ENCODE measurements around the gene ASCL1. TPM values are rescaled to one million over a fixed set of nuclear protein-coding genes. Genes with fewer than 3 reads are reported as not detected.

The ASCL1 gene
- not detected for polyA plus RNA-seq (ENCODE audit: insufficient read length)

DNA sequence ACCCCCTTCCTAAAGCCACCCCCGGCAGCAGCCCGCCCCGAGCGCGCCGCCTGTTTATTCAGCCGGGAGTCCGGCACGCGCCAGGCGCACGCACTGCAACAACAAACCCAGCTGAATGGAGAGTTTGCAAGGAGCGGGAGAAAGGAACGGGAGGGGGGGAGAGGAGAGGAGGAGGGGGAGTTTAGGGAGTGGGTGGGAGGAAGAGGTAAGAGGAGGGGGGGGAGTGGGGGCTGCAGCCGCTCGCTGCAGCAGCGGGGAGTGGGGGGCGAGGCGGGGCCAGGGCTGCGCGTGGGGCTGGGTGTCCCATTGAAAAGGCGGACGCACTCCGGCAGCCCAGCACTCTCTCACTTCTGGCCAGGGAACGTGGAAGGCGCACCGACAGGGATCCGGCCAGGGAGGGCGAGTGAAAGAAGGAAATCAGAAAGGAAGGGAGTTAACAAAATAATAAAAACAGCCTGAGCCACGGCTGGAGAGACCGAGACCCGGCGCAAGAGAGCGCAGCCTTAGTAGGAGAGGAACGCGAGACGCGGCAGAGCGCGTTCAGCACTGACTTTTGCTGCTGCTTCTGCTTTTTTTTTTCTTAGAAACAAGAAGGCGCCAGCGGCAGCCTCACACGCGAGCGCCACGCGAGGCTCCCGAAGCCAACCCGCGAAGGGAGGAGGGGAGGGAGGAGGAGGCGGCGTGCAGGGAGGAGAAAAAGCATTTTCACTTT lies at the start of gene ASCL1:
Gene ASCL1 (plus strand): TSS at position 336 of the 712 bp plus-strand sequence. CDS start 571 bp downstream, outside the sequence.
- no peak for DNase-seq

DNA sequence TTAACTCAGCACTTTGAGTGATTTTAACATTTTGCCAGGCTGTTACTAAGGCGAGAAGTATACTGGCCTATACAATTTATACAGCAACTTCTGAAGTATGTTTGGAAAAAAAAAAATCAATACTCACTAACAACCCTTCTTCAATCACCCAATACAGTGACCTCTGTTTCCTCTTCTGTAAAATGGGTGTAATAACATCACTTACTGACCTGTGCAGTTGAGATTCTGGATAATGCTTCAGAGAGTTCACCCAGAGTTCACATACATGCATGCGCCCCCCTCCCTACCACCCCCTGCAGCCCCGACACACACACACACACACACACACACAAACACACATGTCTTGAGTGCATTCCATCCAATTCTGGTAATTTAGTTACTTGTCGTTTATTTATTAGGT lies 49.6 kb upstream of the ASCL1 start:
- DNase-seq: no peak

DNA sequence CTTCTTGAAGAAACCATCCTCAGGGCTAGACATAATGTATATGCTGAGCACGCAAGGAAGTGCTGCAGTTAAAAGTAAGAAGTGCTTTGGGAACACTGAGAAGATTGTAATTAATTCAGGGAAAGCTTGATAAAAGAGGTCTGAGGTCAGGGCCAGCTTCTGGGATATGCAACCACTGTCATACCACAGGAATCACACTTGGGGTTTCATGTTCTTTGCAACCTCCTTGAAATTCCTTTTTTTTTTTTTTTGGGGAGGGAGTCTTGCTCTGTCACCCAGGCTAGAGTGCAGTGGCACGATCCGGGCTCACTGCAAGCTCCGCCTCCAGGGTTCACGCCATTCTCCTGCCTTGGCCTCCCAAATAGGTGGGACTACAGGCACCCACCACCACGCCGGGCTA lies 47.3 kb upstream of the ASCL1 start:
- no peak for DNase-seq

DNA sequence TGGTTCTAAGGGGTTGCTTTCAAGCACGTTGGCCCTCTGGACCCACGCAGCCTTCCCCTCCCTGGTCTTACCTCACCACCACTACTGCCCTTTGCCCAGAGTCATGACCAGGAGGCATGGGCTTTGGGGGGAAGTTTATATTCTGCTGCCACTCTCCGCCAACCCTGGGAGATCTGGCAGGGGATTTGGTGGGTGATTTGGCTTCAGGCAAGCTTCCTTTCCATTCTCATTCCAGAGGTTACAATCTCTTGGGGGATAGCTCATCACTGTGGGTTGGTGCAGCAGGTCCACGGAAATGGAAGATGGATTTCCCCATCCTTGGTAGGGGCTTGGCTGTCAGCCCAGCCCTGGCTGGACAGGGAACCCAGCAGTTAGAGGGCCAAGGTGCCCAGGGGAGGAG lies 46.7 kb upstream of the ASCL1 start:
- DNase-seq: no peak

DNA sequence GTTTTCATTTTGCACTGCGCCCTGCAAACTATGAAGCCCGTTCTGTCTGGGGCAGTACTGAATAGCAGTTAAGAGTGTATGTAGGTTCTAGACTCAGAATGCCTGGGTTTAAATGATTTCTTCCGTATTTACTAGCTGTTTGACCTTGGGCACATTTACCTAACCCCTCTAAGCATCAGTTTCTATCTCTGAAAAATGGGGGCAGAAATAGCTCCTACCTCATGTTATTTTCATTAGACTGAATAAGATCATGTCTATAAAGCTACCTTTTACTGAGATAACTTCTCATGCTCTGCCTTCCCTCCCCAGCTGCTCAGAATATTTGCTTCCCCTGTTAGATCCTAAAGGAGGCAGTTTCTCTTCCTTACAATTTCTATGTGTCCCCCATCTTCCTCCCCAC lies 46.2 kb upstream of the ASCL1 start:
- no peak for DNase-seq

DNA sequence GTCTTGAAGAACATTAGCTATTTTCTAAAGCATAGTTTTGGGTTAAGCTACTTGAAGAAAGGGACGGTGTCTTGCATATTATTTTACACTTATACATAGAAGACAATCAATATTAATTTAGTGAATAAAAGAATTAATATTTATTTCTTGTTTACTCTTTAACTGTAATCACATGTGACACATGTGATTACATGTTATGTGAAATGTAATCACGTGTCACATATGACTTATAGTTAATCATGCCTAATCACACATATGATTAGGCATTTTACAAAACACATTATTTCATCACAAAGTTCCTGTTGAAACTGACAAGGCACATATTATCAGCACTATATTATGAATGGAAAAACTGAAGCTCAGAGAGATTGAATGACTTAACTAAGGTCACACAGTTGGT lies 45.2 kb upstream of the ASCL1 start:
- DNase-seq: no peak

DNA sequence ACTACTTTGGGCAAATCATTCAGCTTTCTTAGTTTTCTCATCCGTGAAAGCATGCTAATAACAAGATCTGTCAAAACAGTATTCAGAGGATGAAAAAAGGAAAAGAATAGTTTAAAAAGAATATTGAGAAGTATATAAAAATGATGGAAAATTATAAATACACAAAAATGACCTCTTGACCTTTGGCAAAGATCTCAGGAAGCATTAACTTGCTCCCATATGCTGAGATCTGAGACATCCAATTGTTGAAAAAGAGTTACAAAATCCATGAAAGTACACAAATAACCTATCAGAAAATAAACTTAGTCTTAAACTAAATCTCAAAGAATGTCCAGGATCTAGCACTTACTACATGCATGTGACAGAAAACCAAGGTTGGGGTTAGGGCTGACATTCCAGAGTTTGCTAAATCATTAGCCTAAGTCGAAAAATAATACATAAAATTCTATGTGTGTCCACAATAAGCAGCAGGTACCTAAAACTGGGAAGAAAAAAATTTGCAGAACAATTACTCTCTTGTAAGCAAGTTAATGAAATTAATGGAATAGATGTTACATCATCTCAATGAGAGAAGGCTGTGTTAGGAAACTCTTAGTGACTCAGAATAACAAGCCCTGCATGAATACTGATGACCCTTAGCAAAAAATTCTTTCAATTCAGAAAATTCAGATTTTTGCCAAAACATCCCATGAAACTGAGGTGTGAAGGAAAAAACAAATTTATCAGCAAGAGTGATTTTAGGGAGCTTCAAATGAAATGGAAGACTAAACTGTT lies 43.8 kb upstream of the ASCL1 start:
- no peak for DNase-seq

DNA sequence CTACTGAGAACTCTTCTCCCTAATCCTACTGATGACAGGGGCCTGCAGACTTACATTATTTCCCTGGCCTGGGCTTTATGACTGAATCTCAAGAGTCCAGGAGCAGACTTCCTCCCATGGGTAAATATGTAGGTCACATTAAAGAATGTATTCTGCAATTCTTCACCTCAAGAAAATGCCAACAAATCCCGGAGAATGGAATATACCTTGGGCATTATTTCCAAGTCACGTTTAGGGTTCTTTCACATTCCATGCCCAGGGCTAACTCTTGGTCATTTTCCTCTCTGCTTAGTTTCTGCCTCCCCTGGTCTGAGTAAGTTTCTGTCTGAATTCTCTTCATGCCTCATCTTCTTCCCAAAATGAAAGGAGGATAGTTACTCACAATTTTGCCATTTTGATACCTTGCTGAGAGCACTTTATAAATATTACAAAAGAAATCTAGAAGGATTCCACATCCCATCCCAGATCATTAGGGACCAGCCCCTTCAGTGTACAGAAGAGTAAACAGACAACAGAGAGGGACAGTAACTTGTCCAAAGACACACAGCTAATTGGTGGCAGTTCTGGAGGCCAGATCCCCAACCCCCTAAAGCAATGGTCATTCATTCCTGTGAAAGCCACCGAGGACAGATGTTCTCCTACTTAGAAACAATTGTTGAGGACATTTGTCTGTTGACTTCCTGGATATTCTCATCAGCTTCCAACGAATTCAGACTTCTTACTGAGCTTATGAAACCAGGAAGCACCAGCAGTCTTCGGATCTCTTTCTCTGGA lies 41.0 kb upstream of the ASCL1 start:
- DNase-seq: no peak

DNA sequence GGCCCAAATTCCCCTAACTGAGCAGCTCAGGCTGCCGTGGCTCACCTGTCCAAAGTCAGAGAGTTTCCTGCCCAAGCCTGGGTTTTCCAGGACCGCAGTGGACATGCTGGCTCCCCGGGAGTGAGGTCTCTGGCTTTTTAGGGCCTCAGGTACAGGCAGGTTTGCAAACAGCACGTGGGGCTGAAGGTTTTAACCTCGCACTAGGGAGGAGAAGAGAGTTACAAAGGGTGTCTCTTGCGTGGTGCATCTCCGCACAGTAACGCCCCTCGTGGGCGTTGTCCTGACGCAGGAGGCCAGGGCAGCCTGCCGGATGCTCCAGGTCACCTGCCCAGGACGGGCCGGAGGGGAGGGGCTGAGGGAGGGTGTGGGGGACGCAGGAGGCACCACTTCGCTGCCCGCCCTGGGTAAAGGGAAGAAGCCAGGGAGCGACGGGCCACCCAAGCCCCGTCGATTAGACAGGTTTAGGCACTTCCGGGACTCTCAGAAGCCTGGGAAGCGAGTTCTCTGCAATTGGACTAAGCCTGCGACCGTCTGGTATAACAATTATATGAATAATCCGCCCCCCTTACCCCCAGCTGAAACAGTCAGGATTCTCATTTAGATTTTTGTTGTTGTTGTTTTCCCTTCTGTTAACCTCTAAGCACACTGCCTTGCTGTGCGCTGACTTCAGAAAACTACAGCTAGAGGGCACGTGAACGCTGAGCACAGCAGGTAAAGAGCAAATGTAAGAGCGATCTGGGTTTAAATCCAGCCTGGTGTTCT lies 40.3 kb upstream of the ASCL1 start, which contains the start of gene PAH:
Gene PAH (minus strand): TSS at position 219 of the 762 bp plus-strand sequence. CDS start 114 bp downstream, at position 105.
- DNase-seq: no peak

DNA sequence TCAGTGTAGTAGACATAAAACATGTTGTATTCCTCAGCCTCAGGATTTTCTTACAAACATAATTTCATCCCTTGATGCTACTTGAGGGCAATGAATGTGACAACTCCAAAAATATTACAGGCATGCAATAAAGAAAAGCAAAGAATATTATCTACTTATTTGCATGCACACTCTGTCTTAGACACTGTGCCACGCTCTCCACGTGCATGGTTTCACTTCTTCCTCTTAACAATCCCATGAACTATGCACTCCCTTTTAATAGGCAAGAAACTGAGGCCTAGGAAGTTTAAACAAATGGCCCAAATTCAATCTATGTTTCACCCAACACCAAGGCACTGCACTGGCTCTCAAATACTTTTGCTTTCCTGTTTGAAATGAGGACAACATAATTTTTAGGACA lies 38.6 kb upstream of the ASCL1 start:
- DNase-seq: no peak

DNA sequence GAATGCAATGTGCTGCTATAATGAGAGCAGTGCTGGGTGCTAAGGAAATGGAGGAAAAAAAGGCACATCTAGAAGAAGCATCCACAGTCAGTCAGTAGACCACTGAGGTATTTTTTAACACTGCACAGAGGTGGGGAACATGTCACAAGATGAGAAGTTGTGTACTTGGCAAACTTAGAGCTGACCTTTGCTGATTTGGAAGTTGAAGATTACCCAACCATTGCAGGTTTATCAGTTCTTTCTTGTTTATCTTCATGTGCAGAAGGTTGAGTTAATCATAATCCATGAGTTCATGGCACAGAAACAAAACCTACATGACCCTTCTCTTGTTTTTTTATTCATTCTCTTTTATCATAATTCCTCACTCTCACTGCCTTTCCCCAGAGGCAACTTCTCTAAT lies 37.2 kb upstream of the ASCL1 start:
- no peak for DNase-seq

DNA sequence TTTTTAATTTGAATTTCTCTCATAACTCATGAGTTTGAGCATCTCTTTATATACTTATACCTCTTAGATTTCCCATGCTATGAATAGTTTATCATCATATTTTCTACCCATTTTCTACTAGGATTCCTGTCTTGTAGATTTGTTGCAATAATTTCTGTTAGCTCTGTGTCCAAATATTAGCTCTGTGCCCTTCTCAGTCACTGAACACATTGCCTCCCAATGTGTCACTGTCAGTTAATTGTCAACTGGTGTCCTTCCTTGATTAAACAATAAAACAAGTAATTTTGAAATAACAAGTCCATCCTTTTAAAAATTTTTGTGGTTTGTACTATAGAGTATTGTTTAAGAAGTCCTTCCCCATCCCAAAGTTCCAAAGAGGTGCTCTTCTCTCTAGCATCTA lies 36.2 kb upstream of the ASCL1 start:
- no peak for DNase-seq

DNA sequence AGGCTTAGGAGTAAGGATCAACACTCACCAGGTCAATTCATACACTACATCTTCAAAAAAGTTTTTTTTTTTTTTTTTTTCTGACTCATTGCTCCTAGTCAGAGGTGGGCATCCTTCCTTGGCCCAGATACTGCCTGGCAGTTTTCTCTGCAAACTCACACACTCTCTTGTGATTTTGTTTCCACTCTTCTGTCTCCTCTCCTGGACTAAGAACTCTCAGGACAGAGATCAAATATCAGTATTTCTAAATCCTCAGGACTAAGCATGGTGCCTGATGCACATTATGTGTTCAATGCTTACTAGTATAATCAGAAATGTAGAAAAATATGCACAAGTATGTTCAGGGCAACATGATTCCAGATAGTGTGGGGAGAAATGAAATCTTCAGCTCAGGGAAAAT lies 30.3 kb upstream of the ASCL1 start:
- DNase-seq: no peak

DNA sequence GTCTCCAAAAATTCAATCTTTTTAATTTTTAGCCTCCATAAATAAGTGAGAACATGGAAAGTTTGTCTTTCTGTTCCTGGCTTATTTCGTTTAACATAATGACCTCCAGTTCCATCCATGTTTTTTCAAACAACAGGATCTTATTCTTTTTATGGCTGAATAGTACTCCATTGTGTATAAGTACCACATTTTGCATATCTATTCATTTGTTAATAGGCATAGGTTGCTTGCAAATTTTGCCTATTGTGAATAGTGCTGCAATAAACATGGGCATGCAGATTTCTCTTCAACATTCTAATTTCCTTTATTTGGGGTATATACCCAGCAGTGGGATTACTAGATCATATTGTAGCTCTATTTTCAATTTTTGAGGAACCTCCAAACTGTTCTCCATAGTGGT lies 24.3 kb upstream of the ASCL1 start:
- no peak for DNase-seq

DNA sequence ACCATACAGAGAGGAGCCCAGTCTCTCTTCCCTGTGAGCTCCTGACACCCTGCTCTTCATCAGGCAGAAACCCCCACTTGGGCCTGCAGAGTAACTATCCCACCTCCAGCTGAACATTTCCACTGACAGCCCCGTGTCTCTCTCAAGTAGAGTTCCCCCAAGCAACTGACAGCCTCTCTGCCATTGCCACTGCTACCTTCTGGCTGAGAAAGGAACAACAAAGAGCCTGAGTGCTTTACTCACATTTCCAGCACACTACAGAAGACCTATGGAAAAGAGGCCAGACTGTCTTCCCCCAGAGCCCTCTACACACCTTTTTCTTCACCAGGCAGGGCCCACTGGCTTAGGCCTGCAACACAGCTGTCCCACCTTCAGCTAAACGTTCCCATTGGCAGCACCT lies 18.4 kb upstream of the ASCL1 start:
- no peak for DNase-seq

DNA sequence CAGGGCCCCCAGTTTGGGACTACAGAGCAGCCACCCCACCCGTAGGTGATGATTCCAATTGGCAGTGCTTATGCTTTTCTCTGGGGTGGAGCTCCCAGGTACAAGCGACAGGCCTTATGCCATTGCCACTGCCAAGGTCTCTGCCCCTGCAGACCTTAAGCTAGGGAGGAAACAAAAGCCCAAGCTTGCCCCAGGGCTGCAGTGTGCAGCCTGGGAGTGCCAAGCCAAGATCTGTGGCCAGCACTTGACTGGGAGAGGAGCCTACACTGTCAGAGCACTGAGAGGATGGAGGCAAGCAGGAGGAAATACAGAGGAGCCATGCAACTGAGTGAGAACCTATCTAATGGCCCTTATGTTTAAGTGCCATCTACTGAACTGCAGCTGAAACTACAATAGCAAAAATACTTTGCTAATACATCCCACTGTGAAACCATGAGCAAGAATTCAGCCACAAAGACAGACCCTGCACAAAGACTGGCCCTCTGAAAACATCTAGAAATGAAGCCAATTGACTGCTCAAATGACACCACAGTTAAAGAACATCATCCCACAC lies 17.7 kb upstream of the ASCL1 start:
- DNase-seq: no peak

DNA sequence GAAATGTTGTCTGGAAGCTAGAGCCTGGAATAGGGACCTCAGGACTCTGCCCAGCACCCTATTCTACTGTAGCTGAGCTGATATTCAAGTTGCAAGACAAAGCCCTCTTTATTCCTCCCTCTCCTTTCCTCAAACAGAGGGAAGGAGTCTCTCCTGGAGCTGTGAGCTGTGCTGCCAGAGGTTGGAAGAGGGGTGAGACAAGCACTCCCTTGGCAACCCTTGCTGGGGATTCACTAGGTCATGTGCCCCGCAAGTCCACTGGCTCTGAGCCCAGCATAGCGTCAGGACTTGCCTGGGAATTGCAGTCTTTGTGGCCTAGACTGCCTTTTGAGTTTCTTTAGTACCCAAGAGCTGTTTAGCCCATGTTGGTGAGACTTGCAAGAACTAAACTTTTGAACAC lies 11.4 kb upstream of the ASCL1 start:
- DNase-seq: no peak

DNA sequence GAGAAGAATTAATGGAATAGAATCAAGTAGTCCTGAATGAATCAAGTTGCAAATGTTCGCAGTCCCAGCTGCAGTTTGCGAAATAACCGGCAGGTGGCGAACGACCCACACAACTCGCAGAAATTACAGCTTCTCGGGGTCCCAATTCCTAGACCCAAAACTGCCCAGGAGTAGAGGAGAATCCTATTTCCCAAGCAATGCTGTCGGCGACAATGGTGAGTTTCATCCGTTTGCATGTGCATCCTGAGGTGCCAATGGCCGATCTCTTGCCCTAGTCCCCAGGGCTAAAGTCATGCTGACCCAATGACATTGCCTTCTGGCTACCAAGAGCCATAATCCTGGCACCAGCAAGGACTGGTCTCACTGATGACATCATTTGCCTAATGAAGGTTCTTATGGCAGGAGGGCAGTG lies 8.5 kb upstream of the ASCL1 start:
- DNase-seq: no peak

DNA sequence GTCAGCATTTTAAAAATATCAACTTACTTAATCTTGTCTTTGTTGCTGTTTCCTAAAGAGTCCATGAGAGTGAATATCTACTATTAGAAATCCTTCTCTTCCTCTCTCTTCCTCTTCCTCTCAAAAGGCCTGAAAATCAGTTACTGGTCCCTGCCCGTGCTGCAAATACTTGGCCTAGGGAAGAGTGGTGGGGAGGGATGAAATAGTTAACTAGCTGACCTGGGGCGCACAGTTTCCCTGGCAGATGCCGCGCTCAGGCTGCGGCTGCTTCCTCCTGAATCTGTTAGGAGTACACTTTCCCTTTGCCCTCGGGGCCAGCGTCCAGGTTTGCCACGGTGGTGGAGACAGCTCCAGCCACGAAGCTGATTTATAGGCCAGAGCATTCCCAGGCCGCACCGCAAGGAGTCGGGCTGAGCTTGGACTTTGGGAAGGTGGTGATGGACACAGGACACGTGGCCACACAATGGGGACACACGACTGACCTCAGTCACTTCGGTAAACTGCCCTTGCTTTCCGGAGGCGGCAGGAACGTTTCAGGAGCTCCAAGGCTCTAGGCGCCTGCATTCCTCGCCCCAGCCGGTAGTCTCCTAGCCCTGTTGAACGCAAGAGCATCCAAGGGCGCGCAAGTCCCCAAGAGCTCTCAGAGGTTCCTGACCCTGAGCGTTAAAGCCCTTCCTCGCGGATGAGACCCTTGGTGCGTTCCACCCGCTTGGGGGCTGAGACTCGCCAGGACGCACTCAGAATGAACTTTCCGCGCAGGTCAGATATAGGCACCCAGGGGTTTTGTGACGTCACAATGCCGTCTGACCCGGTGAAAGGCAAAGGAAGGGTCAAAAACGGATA lies 7.1 kb upstream of the ASCL1 start:
- DNase-seq: no peak

DNA sequence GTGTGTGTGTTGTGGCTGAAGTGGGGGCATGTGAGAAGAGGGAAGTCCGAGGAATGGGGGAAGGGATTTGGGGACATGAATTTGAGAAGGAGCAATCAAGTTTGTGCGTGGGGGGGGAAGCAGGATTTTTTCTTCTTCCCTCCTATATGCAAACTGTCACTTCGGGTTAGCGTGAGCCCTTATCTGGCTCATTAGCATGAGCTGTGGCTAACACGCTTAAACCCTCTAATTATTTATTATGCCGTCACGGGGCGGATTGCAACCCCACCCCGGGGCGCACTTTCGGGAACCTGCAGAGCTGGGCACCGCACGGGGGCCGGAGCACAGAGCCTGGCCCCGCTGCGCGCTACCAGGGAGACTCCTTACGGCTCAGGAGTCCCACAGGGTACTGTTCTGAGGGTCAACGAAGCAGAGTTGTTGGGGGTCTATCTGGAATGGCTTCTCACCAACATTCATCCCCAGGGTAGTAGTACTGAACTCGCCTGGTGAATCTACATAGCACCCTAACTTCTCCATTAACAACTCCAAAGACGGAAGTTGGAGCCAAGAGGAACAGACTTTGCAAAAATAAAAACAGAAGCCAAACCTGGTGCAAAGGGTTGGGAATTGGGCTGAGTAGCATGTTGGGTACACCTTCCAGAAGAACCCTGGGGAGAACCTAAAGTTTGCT lies 6.4 kb upstream of the ASCL1 start:
- no peak for DNase-seq

DNA sequence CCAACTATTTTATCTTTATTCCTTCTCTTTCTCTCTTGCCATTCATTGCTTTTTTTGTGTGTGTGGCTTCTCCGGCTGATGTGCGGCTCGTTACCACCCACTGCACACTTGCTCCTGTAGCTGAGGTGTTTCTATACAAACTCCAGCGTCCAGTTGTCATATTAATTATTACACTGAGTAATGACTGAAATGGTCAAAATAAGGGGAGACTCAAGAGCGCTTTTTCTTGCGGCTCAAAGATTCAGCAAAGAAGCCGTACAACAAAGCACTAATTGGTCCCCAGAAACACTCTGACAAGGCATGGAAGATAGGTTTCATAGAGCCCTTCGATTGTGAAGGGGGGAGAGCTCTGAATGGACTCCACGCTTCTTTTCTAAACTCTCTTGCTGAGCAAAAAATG lies 5.6 kb upstream of the ASCL1 start:
- DNase-seq: no peak

All from hindlimb muscle (tissue), 1 donor.